Measurements from ENCODE around the gene NCR1. TPM values are rescaled to one million over a fixed set of nuclear protein-coding genes. Genes with fewer than 3 reads are reported as not detected.
"Not testable (repeated sequence)": the region's sequence is repeated elsewhere in the genome, so short reads cannot be mapped to it uniquely, and the experiment has no call there.

NCR1 gene
- total RNA-seq (2014; rRNA removed; shearing (Covaris generic)) = not detected in 2 replicates

- DNase-seq (ENCODE audit: low read depth) = no peak
Observed at GRCh38 chr19:54905803-54906511, at the start of gene NCR1. NCR1 (plus strand) TSS chr19:54906148; CDS start chr19:54906188, 40 bp downstream.

GRCh38 chr19:54858476-54858875 lies 47.5 kb upstream of the NCR1 start:
- not testable (repeated sequence) for DNase-seq (ENCODE audit: low read depth)

- DNase-seq (ENCODE audit: low read depth) = peak; percentile 42
Observed at GRCh38 chr19:54859421-54859820, 46.5 kb upstream of the NCR1 start.

DNA sequence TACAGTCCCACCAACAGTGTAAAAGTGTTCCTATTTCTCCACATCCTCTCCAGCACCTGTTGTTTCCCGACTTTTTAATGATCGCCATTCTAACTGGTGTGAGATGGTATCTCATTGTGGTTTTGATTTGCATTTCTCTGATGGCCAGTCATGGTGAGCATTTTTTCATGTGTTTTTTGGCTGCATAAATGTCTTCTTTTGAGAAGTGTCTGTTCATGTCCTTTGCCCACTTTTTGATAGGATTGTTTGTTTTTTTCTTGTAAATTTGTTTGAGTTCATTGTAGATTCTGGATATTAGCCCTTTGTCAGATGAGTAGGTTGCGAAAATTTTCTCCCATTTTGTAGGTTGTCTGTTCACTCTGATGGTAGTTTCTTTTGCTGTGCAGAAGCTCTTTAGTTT lies 42.5 kb upstream of the NCR1 start:
- not testable (repeated sequence) for DNase-seq (ENCODE audit: low read depth)

- no peak for DNase-seq (ENCODE audit: low read depth)
Observed at GRCh38 chr19:54871696-54872095, 34.3 kb upstream of the NCR1 start.

DNA sequence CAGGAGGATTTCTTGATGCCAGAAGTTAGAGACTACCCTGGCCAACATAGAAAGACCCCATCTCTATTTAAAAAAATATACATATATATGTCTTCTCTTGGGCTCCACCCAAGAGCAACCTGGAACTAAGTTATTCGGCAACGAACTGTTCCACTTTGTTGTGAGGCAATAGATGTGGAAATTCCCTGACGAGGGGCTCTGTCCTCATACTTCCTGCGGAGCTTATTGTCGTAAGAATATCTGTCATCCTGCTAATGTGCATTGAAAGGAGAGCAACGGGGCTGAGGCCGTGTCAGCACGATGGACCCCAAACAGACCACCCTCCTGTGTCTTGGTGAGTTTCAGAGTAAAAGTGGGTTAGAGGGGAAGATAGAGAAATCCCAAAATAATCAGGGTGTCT lies 32.0 kb upstream of the NCR1 start, which contains the start of gene FCAR:
Gene FCAR, plus strand, starts transcription at position 246 of the 400 bp plus-strand sequence. Its CDS starts 55 bp downstream, at position 301.
- no peak for DNase-seq (ENCODE audit: low read depth)

GRCh38 chr19:54875506-54875905 lies 30.4 kb upstream of the NCR1 start:
- no peak for DNase-seq (ENCODE audit: low read depth)

DNA sequence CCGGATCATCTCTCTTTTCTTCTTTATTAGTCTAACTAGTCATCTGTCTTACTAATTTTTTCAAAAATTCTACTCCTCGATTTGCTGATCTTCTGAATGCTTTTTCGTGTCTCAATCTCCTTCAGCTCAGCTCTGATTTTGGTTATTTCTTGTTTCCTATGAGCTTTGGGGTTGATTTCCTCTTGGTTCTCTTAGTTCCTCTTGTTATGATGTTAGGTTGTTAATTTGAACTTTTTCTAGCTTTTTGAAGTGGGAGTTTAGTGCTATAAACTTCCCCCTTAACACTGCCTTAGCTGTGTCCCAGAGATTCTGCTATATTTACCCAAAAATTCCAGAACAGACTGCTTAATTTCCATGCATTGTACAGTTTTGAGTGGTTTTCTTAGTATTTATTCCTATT lies 28.5 kb upstream of the NCR1 start:
- DNase-seq (ENCODE audit: low read depth) = no peak

DNA sequence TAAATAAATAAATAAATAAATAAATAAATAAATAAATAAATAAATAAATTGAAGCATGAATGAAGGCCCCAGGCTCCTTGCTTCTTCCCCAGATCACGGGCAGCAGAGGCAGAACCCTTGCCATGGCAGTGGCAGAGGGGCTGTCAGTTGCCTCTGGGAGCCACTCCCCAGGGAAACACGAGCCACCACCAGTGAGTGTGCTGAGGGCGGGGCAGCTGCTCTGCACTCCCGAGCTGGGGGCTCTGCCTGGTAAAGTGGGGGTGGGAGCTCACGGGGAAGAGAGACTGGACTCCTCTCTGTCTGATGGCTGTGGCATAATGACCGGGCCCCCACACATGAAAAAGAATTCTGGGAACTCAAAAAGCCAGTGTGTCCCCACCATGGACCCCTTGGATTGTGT lies 24.1 kb upstream of the NCR1 start:
- DNase-seq (ENCODE audit: low read depth) = no peak

DNA sequence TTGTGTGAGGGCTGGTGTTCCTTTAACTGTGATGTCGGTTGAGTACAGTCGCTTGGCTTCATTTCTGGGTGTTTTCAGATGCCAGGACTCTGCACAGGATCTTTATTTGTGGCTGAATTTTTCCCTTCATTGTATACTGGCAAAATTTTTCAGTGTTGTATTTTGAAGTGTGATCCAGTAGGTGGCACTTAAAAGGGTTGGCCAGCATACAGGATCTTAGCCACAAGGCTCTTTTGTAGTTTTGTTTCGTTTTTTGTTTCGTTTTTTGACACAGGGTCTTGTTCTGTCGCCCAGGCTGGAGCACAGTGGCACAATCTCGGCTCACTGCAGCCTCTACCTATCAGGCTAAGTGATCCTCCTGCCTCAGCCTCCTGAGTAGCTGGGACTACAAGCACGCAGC lies 23.2 kb upstream of the NCR1 start:
- DNase-seq (ENCODE audit: low read depth) = peak; percentile 48

DNA sequence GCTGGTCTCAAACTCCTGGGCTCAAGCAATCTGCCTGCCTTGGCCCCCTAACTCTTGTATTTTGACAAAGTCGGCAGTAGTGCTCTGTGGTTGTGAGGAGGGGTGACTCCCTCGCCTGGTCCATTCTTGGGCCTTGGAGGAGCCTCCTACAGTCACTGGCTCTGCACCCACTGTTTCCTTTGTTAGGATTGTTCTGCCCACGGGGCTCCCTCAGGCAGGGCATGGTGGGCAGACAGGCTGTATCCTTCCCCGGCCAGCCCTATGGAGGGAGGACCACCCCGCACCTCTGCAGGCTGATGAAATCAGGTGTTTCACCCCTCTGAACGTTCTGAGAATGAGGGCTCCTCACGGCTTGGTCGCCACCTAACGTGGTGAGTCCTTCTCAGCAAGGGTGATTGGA lies 22.7 kb upstream of the NCR1 start:
- DNase-seq (ENCODE audit: low read depth) = no peak

DNA sequence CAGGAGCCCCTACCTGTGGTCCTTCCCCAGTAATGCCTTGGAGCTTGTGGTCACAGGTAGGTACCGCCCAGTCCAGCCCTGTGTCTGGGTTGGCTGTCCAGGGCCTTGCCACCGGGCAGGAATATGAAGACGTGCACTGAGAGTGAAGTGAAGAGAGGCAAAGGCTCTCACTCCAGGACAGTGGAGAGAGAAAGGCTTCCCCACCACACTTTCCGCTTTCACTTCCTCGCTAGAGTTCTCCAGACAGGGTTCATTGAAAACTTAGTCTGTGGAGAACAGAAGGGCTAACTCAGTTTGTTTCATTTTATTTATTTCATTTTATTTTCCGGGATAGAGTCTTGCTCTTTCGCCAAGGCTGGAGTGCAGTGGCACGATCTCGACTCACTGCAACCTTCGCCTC lies 17.7 kb upstream of the NCR1 start:
- DNase-seq (ENCODE audit: low read depth) = no peak

DNA sequence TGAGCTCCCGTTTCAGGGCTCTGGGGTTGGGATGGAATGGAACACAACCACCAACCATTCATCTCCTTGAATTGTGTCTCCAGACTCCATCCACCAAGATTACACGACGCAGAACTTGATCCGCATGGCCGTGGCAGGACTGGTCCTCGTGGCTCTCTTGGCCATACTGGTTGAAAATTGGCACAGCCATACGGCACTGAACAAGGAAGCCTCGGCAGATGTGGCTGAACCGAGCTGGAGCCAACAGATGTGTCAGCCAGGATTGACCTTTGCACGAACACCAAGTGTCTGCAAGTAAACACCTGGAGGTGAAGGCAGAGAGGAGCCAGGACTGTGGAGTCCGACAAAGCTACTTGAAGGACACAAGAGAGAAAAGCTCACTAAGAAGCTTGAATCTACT lies 16.4 kb upstream of the NCR1 start:
- DNase-seq (ENCODE audit: low read depth) = no peak

DNA sequence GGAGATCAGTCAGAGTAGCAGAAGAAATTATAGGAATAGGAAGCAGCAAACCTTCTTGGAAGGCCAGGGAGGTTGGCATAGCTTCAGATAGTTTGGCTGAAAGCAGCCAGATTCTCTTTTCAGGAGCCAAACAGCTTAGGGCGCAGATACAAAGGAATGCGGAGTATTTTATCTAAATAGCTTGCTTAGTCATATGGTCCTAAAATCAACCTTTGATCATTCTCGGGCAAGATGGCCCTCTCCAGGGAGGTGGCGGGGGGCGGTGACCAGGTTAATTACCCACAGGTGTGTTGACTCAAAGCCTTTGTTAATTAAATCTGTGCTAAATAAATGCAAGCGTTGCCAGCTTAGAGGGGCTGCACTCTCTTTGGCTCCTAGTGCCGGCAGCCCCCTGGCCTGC lies 12.5 kb upstream of the NCR1 start:
- DNase-seq (ENCODE audit: low read depth) = peak; percentile 26

DNA sequence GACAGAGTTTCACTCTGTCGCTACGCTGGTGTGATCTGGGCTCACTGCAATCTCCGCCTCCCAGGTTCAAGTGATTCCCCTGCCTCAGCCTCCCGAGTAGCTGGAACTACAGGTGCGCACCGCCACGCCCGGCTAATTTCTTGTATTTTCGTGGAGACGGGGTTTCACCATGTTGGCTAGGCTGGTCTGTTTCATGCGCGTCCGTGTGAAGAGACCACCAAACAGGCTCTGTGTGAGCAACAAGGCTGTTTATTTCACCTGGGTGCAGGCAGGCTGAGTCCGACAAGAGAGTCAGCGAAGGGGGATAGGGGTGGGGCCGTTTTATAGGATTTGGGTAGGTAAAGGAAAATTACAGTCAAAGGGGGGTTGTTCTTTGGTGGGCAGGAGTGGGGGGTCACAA lies 11.8 kb upstream of the NCR1 start:
- not testable (repeated sequence) for DNase-seq (ENCODE audit: low read depth)

DNA sequence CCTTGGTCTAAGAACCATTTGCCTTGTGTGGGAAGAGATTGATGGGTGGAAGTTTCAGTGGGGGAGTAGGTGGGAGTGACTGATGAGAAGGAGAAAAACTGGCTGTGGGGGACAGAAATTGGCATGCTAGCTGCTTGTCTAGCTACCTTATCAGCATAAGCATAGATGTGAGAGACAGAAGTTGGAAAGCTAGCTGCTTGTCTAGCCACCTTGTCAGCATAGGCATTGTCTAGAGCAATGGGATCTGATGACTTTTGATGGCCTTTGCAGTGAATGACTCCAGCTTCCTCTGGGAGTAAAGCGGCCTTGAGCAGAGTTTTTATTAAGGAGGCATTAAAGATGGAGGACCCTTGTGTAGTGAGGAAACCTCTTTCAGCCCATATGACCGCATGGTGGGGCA lies 9.9 kb upstream of the NCR1 start:
- no peak for DNase-seq (ENCODE audit: low read depth)

- DNase-seq (ENCODE audit: low read depth) = not testable (repeated sequence)
Observed at GRCh38 chr19:54898685-54899084, 7.3 kb upstream of the NCR1 start.

GRCh38 chr19:54899646-54900045 lies 6.3 kb upstream of the NCR1 start:
- DNase-seq (ENCODE audit: low read depth) = not testable (repeated sequence)

DNA sequence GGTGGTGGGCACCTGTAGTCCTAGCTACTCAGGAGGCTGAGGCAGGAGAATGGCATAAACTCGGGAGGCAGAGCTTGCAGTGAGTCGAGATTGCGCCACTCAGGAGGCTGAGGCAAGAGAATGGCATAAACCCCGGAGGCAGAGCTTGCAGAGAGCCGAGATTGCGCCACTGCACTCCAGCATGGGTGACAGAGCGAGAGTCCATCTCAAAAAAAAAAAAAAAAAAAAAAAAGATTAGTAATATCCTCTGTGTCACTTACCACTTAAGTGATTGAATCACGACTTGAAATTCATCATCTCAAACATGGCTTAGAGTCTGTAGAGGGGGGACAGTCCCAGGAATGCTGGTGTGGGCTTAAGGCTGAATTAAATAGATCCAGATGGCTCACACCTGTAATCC lies 4.8 kb upstream of the NCR1 start:
- peak; percentile 40 for DNase-seq (ENCODE audit: low read depth)

- DNase-seq (ENCODE audit: low read depth) = no peak
Observed at GRCh38 chr19:54902061-54902460, 3.9 kb upstream of the NCR1 start.

- DNase-seq (ENCODE audit: low read depth) = no peak
Observed at GRCh38 chr19:54903303-54903702, 2.6 kb upstream of the NCR1 start.

DNA sequence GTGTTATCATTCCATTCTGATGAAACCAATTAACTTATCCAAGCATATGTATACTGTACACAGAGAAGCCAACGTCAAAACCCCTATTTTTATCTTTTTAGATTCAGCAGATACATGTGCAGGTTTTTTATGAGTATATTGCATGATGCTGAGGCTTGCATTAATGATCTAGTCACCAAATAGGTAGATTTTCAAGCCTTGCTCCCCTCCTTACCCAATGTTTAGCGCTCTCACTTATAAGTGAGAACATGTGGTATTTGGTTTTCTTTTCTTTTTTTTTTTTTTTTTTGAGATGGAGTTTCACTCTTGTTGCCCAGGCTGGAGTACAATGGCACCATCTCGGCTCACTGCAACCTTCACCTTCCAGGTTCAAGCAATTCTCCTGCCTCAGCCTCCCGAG lies 1.7 kb upstream of the NCR1 start:
- not testable (repeated sequence) for DNase-seq (ENCODE audit: low read depth)

DNA sequence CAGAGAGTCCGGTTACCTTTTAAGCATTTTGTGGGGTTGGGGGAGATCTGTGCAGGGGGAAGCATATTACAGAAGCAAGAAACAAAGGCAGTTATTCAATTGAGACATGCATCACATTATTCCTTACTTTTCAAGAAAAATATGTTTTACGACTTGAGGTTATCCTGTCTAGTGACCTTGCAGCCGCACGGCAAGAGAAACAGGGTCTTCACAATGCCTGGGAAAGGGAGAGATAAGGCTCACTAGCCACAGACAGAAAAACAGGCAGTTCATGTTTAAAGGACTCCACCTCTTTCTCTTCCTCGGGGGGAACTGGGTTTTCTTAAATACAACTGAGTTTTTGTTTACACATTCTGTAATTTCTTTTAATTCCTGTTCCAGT lies 536 bp upstream of the NCR1 start:
- DNase-seq (ENCODE audit: low read depth) = no peak

GRCh38 chr19:54906819-54907218 lies 871 bp downstream of the NCR1 start:
- no peak for DNase-seq (ENCODE audit: low read depth)

Measured in RPMI7951 (cell line).